ENCODE results near the gene NDUFB4.

DNA sequence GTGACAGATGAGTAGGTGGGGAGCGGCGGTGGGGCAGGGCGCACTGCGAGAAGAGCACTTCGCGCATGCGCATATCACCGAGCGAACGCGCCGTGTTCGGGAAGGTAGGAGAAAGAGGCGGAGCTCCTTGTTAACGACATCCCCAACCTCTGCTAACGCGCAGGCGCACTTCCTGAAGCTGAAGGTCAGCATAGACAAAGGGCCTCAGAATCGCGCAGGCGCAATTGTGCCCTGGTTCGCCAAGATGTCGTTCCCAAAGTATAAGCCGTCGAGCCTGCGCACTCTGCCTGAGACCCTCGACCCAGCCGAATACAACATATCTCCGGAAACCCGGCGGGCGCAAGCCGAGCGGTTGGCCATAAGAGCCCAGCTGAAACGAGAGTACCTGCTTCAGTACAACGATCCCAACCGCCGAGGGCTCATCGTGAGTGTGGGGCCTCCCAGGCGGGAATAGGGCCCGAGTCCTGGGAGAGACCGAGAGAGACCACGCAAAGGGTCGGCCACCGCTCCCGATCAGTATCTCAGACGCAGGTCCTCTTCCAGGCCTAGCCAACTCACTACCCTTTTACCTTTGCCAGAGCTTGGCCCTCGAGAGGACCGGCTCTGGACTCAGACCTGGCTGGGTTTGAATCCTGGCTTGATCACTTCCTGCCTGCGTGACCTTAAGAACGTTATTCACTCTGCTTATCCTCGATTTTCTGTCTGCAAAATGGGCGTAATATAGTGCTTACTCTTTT, at the start of gene NDUFB4:
- TF ChIP-seq, protein P1, sequence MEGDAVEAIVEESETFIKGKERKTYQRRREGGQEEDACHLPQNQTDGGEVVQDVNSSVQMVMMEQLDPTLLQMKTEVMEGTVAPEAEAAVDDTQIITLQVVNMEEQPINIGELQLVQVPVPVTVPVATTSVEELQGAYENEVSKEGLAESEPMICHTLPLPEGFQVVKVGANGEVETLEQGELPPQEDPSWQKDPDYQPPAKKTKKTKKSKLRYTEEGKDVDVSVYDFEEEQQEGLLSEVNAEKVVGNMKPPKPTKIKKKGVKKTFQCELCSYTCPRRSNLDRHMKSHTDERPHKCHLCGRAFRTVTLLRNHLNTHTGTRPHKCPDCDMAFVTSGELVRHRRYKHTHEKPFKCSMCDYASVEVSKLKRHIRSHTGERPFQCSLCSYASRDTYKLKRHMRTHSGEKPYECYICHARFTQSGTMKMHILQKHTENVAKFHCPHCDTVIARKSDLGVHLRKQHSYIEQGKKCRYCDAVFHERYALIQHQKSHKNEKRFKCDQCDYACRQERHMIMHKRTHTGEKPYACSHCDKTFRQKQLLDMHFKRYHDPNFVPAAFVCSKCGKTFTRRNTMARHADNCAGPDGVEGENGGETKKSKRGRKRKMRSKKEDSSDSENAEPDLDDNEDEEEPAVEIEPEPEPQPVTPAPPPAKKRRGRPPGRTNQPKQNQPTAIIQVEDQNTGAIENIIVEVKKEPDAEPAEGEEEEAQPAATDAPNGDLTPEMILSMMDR (IDR thresholded peaks at IDR 0.05; ENCODE audit: low read depth, low read length) = no peak
- TF ChIP-seq EZH2phosphoT487 (IDR thresholded peaks at IDR 0.05; ENCODE audit: low read depth) = no peak
